Measurements from ENCODE around the gene IL2RG. TPM values are rescaled to one million over a fixed set of nuclear protein-coding genes. Genes with fewer than 3 reads are reported as not detected.

Gene IL2RG
- polyA plus RNA-seq (ENCODE audit: insufficient read length in 12 of 12), result 10 to 100 TPM in 2 of 12 donors, 1 to 10 TPM in 9, not detected in 1; 2.0 to 30.7 (median 3.4) TPM
- long read RNA-seq, donor 1, transcript IL2RG-203 (8 exons, 1,534 nt), result major isoform, 53 of 53 reads
- long read RNA-seq, donor 1, partial matches to known transcripts, result 0 of 53 reads
- long read RNA-seq, donor 1, other reads (novel, unspliced or antisense), result 0 of 53 reads
- long read RNA-seq, donor 2, result 0 reads
- long read RNA-seq, donor 3, partial matches to known transcripts, result 0 of 1 reads
- long read RNA-seq, donor 3, other reads (novel, unspliced or antisense), result 0 of 1 reads
- long read RNA-seq, donor 4, partial matches to known transcripts, result 0 of 1 reads
- long read RNA-seq, donor 4, other reads (novel, unspliced or antisense), result 0 of 1 reads
- long read RNA-seq, donor 5, result 0 reads
- long read RNA-seq, donor 6, partial matches to known transcripts, result 5 of 5 reads
- long read RNA-seq, donor 6, other reads (novel, unspliced or antisense), result 0 of 5 reads
- long read RNA-seq, donor 7, partial matches to known transcripts, result 0 of 1 reads
- long read RNA-seq, donor 7, other reads (novel, unspliced or antisense), result 0 of 1 reads
- long read RNA-seq, donor 8, result 0 reads
- long read RNA-seq, donor 9, partial matches to known transcripts, result 0 of 1 reads
- long read RNA-seq, donor 9, other reads (novel, unspliced or antisense), result 0 of 1 reads
- long read RNA-seq, donor 10, partial matches to known transcripts, result 0 of 1 reads
- long read RNA-seq, donor 10, other reads (novel, unspliced or antisense), result 0 of 1 reads
- long read RNA-seq, donor 11, result 0 reads

DNA sequence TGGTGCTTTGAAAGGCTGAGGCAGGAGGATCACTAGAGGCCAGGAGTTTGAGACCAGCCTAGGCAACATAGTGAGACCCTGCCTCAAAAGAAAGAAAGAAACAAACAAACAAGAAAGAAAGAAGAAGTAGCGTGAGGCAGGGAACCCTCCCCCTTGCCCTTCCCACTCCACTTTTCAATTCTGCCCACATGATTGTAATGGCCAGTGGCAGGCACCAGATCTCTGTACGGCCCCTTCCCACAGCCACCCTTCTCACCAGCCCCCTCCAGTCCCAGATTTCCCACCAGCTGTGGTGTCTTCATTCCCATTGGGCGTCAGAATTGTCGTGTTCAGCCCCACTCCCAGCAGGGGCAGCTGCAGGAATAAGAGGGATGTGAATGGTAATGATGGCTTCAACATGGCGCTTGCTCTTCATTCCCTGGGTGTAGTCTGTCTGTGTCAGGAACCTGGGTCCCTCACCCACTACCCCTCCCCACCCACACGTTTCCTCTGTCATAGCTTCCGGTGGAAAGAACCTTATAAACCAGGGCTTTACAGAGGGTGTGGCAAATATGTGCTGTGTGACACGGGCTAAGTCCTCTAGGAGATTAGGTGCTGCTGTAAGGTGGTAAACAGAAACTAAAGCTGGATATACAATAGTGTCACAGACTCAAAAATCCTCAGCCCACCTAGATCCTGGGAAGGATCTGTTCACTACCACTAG lies at the start of gene IL2RG:
IL2RG (minus strand) TSS at position 437 of the 703 bp plus-strand sequence; CDS start at position 399, 38 bp downstream.
- no peak for DNase-seq

- DNase-seq, result no peak
These were observed 49.1 kb upstream of the IL2RG start for GRCh38 chrX:71160475-71160874.

GRCh38 chrX:71159335-71159734 lies 48.0 kb upstream of the IL2RG start:
- DNase-seq, result no peak

- DNase-seq, result no peak
These were observed 47.2 kb upstream of the IL2RG start for GRCh38 chrX:71158603-71159002.

DNA sequence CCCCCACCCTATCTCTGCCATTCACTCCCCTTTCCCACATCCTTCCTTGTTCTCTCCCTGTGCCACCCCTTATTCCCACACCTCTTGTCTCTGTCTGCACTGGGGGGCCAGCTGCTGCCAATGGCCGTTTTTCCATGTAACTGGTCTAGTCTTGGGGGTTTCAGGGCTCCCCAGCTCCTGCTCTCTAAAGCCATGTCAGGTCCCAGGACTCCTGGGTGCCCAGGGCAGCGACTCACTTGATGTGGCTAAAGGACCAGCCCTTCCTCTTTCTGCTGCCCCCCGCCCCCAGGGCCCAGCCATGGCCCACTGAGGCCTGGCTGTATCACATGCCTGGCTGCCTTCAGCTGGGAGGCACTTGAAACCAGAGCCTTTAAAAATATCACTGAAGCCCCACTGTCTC lies 43.3 kb upstream of the IL2RG start:
- DNase-seq, result no peak

DNA sequence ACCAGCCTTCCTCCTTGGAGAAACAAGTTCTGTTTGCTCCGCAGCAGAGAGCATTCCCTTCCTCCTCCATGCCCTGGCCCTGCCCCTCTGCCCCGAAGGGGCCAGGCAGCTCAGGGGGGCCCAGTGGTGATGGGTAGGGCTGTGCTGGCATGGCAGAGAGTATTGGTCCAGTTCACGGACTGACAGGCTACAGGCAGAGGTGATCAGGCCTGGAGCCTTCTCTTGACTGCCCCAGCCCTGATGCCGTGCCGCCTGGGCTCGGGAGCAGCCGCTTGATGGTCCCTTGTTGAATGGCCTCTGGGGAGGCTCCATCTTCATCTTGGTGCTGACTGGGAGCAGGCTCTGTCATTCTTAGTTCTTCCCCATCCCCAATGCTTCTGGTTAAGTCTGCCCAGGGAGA lies 42.8 kb upstream of the IL2RG start:
- DNase-seq, result no peak

DNA sequence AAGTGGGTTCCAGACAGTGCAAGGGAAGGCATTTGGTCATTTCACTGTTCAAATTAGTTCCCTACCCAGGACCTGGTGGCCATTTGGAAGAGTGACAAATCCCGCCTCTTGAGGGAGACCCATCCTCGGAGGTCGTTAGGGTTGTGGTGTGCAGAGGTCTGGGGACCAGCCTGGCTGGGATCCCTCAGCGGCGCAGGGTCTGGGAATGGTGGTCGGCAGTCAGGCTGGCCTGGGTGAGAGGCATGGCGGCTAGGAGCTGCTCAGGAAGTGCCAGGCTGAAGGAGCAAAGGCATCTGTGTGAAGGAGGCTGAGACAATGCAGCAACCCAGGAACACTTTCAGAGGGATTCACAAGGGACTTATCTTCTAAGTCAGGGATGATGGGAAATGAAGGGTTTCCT lies 40.0 kb upstream of the IL2RG start:
- no peak for DNase-seq

DNA sequence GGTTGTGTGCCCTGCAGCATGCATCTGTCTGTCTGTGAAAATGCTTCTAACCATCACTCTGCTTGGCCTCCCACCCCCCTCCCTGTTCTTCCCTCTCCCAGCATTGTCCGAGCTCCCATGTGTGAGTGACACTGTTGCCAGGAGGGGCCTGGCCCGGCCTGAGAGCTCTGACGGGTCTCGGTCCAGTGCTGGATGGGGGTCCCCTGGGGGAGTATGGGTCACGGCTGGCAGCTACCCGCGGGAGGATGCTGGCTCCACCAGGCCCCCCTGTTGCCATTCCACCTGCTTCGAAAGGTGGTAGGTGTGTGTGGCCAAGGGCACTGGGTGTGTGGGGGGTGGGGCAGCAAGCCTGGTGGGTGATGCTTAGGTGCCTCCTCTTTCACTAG lies 36.9 kb upstream of the IL2RG start:
- no peak for DNase-seq

DNA sequence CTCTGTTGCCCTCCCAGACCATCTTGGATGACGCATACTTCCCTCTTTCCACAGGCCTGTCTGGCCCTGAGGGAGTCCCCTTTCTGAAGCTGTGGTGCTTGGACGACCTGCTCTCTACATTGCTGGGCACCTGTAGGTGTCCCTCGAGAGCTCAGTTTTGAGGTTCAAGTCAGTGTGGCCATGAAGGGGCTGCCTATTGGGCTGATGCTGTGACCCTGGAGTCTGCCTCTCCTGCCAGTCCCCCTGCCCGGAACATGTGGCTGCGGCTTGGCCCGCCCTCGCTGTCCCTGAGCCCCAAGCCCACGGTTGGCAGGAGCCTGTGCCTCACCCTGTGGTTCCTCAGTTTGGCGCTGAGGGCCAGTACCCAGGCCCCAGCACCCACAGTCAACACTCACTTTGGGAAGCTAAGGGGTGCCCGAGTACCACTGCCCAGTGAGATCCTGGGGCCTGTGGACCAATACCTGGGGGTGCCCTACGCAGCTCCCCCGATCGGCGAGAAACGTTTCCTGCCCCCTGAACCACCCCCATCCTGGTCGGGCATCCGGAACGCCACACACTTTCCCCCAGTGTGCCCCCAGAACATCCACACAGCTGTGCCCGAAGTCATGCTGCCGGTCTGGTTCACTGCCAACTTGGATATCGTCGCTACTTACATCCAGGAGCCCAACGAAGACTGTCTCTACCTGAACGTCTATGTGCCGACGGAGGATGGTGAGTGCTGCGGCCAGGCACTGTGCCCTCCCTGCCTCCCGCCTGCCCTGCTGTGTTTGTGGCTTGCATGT lies 36.3 kb upstream of the IL2RG start:
- DNase-seq, result no peak

- DNase-seq, result no peak
These were observed 33.3 kb upstream of the IL2RG start, which contains the start of gene NLGN3 for GRCh38 chrX:71144651-71145050. Gene NLGN3, plus strand, starts transcription at chrX:71144841. Its CDS starts 2,909 bp downstream, at chrX:71147750.

DNA sequence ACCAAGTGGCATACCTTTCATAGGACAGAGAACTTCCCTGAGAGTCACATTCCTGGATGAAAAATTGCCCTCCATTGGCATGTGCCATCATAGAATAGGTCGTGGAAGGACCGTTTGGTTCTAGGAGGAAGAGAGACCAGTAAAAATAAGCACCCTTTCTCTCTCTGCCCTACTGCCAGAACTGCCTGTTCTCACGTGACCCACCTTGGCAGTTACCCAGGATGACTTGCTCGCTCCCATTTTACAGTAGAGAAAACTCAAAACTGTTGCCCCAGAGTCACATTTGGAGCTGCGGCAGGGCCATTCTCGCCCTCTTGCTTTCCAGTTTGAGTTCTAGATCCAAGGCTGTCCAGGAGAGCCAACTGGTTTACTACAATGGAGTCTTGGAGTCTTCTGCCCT lies 32.1 kb upstream of the IL2RG start:
- DNase-seq, result no peak

DNA sequence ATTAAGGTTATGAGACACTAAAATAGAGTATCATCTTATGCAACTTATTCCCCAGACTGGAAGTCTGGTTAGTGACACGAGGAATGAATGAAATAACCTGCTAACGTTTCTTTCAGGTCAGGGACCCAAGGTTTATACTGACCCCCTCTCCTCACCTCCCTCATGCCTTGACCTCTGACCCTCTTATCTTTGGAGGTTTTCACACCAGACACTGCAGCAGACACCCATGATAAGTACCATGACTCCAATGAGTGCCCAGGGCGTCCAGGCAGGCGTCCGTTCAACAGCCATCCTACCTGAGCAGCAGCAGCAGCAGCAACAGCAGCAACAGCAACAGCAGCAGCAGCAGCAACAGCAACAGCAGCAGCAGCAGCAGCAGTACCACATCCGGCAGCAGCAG lies 29.1 kb upstream of the IL2RG start:
- no peak for DNase-seq

DNA sequence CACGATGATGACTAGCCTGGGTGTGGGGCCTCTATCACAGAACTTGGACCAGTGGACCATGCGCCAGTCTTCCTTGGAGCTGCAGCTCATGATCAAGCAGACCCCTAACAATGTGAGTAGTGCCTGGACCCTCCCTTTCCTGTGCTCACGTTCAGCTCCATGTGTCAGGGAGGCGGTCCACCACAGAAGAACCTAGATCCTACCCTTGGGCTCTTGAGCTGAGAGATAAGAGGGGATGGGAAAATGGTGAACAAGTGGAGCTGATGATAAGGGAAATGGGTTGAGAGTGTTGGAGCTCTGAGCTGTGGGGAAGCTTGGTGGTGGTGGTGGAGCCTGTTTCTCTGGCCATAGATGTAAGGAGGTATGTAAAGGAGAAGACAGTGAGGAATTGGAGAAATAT lies 20.1 kb upstream of the IL2RG start:
- no peak for DNase-seq

- DNase-seq, result peak; percentile 49
These were observed 17.8 kb upstream of the IL2RG start for GRCh38 chrX:71128915-71129765.

DNA sequence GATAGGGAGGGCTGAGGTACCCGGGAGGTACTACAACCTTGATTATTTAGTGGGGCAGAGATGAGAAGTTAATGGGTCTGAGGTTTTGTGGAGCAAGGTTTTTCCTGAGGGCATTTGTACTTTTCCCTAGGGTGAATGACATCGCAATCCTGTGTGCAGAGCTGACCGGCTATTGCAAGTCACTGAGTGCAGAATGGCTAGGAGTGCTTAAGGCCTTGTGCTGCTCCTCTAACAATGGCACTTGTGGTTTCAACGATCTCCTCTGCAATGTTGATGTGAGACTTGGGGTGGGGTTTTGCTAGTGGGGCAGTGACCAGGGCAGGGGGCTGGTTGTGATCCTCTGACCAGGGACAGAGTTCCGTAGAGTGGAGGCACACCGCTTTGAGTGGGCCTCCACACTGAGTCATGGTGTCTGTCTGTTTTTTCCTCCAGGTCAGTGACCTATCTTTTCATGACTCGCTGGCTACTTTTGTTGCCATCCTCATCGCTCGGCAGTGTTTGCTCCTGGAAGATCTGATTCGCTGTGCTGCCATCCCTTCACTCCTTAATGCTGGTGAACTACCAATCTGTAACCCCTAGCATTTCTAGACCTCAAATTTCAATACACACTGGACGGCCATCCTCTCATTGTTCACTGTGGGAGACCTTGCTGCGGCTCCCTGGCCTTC lies 16.9 kb upstream of the IL2RG start:
- DNase-seq, result no peak

DNA sequence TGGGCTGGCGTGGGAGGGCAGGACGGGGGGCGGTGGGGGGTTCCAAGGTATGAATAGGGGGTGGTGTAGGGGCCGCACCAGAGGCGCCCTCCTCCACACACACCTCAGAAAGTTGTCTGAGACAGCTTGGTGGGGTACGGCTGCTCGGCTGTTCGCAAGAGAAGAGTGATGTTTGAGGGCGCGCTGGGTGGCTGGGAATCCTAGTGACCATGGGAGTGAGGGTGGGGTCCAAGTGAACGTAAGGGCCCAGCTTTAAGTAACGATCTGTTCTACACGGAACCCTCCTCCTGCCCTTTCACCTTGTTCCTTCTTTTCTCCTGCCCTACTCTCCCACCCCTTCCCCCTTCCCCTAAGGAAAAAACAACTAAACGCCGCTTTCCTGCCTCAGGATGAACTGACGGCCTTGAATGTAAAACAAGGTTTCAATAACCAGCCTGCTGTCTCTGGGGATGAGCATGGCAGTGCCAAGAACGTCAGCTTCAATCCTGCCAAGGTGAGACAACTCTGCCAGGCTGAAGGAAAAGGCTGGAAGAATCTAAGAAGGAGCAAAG lies 7.7 kb upstream of the IL2RG start:
- DNase-seq, result no peak

DNA sequence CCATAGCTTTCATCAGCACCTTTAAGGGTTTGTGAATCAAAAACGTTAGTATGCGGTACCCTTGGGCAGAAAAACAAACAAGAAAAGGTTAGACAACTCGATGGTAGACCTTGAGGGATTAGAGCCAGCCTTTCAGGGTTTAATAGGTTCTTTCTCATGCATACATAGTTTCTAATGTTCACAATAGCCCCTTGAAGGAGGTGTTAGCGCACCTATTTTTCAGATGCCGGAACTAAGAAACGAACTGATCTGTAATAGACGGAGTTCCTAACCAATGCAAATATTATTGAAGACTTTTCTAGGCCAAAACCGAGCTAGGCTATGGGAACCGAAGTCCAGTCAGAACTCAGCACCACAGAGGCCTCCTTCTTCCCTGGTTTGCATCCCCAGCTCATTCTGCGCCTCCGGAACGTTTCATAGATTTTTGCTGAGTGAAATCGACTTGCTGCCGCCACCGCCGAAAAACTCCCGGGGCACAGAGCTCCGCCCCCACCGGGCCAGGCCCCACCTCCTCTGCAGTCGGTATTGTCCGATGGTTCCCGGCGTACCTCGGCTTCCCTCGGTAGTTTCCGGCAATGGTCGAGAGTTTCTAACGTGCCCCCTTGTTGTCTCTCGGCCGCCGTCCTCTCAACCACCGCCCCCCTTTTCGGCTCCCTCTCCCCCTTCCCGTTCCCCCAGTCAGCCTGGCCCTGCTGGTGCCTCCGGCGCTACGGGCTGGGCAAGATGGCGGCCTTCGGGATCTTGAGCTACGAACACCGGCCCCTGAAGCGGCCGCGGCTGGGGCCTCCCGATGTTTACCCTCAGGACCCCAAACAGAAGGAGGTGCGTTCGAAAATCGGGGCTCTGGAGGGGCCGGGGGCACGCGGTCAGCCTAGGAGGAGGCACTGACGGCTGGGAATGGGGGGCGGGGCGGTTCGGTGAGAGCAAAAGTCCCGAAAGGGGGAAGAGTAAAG lies 6.9 kb upstream of the IL2RG start, which contains the start of gene MED12:
MED12 (plus strand) TSS at position 565 of the 953 bp plus-strand sequence; CDS start at position 724, 159 bp downstream.
- peak; percentile 87 for DNase-seq

GRCh38 chrX:71117358-71117757 lies 6.0 kb upstream of the IL2RG start:
- no peak for DNase-seq
